ENCODE measurements around the gene TET3. TPM values are rescaled to one million over a fixed set of nuclear protein-coding genes. Genes with fewer than 3 reads are reported as not detected.

The TET3 gene
- polyA plus RNA-seq, 1 donor from 2014 or later: 18.2 TPM

GRCh38 chr2:73975731-73976130 is 9.0 kb upstream of the TET3 start:
- Histone ChIP-seq H3K9me2 (ENCODE audit: insufficient read depth, low read length) (no peaks in the 10 kb centered on the region), H3F3A (ENCODE audit: insufficient read depth, low read length, poor library complexity, severe bottlenecking) (no peaks in the 10 kb centered on the region), H3K4me3 (ENCODE audit: low read length) (no peak overlapping the region), H3K9me3 (ENCODE audit: low read length) (no peaks in the 10 kb centered on the region), H3K4me2 (ENCODE audit: low read length) (no peak overlapping the region), H4K20me1 (ENCODE audit: insufficient read depth) (no peaks in the 10 kb centered on the region), H3K36me3 (ENCODE audit: insufficient read depth, low read length) (no peaks in the 10 kb centered on the region), H3K79me2 (replicated peaks; ENCODE audit: insufficient read depth, low read length) (no peaks in the 10 kb centered on the region), H3K27ac (ENCODE audit: low read length) (no peak overlapping the region), H2AFZ (ENCODE audit: low read depth, low read length) (no peak overlapping the region), H3K9ac (ENCODE audit: low read length) (no peak overlapping the region), H3K27me3 (ENCODE audit: insufficient read depth, low read depth, low read length) (peaks cover 16% of the 10 kb centered on the region)
- TF ChIP-seq POLR2AphosphoS5 (IDR thresholded peaks at IDR 0.05) (no peak), CTCF (IDR thresholded peaks at IDR 0.05; ENCODE audit: poor library complexity, severe bottlenecking) (no peak), REST (IDR thresholded peaks at IDR 0.05; ENCODE audit: borderline replicate concordance) (no peak), EZH2 (IDR thresholded peaks at IDR 0.05; ENCODE audit: borderline replicate concordance, insufficient read depth, low read length, poor library complexity, severe bottlenecking) (no peak), SMC3 (conservative IDR thresholded peaks at IDR 0.05; ENCODE audit: poor library complexity) (no peak), RAD21 (conservative IDR thresholded peaks at IDR 0.05) (no peak), EP300 (conservative IDR thresholded peaks at IDR 0.05; ENCODE audit: poor library complexity, severe bottlenecking) (no peak), TAF1 (IDR thresholded peaks at IDR 0.05; ENCODE audit: low read depth) (no peak), MXI1 (conservative IDR thresholded peaks at IDR 0.05; ENCODE audit: poor library complexity, severe bottlenecking) (no peak)

GRCh38 chr2:73976803-73977202 is 7.9 kb upstream of the TET3 start:
- no peaks in the 10 kb centered on the region for H3K9me2 ChIP-seq (ENCODE audit: insufficient read depth, low read length)
- H3K4me2 ChIP-seq (ENCODE audit: low read length): no peak overlapping the region
- no peak for TF ChIP-seq EP300 (conservative IDR thresholded peaks at IDR 0.05; ENCODE audit: poor library complexity, severe bottlenecking)
- TF ChIP-seq EZH2 (IDR thresholded peaks at IDR 0.05; ENCODE audit: borderline replicate concordance, insufficient read depth, low read length, poor library complexity, severe bottlenecking): no peak
- no peak for TF ChIP-seq MXI1 (conservative IDR thresholded peaks at IDR 0.05; ENCODE audit: poor library complexity, severe bottlenecking)
- no peak for TF ChIP-seq RAD21 (conservative IDR thresholded peaks at IDR 0.05)
- no peak for TF ChIP-seq TAF1 (IDR thresholded peaks at IDR 0.05; ENCODE audit: low read depth)
- no peak for TF ChIP-seq POLR2AphosphoS5 (IDR thresholded peaks at IDR 0.05)
- no peak for TF ChIP-seq REST (IDR thresholded peaks at IDR 0.05; ENCODE audit: borderline replicate concordance)
- H3K27me3 ChIP-seq (ENCODE audit: insufficient read depth, low read depth, low read length): peaks cover 27% of the 10 kb centered on the region
- no peak overlapping the region for H3K4me3 ChIP-seq (ENCODE audit: low read length)
- no peak overlapping the region for H3K9ac ChIP-seq (ENCODE audit: low read length)
- H4K20me1 ChIP-seq (ENCODE audit: insufficient read depth): no peaks in the 10 kb centered on the region
- no peaks in the 10 kb centered on the region for H3K36me3 ChIP-seq (ENCODE audit: insufficient read depth, low read length)
- H3F3A ChIP-seq (ENCODE audit: insufficient read depth, low read length, poor library complexity, severe bottlenecking): no peaks in the 10 kb centered on the region
- no peak overlapping the region for H3K27ac ChIP-seq (ENCODE audit: low read length)
- no peak overlapping the region for H2AFZ ChIP-seq (ENCODE audit: low read depth, low read length)
- no peaks in the 10 kb centered on the region for H3K9me3 ChIP-seq (ENCODE audit: low read length)
- H3K79me2 ChIP-seq (replicated peaks; ENCODE audit: insufficient read depth, low read length): no peaks in the 10 kb centered on the region
